ENCODE measurements around the gene TALDO1. TPM values are rescaled to one million over a fixed set of nuclear protein-coding genes. Genes with fewer than 3 reads are reported as not detected.

TALDO1 gene
- total and polyA plus RNA-seq, 2 experiments from 2014 or later: 353 to 402 TPM

- peak overlapping the region; percentile 65 for H3K4me3 ChIP-seq
- no peaks in the 10 kb centered on the region for H3K36me3 ChIP-seq (ENCODE audit: insufficient read depth)
- Mint-ChIP-seq H3K27me3 (ENCODE audit: insufficient read depth, low read depth, poor library complexity) (peaks cover 16% of the 10 kb centered on the region), H3K4me1 (peaks cover 9% of the 10 kb centered on the region; the same call in 2 of the 3 replicates), H3K4me3 (peak overlapping the region; percentile 64), H3K27ac (no peak overlapping the region), H3K9me3 (no peaks in the 10 kb centered on the region; the same call in 2 of the 3 replicates), H3K36me3 (ENCODE audit: low read depth) (no peaks in the 10 kb centered on the region)
- no peaks in the 10 kb centered on the region for H4K20me1 ChIP-seq (replicated peaks; ENCODE audit: insufficient read depth)
- H3K4me1 ChIP-seq (ENCODE audit: insufficient read depth): peaks cover 6% of the 10 kb centered on the region
- no peaks in the 10 kb centered on the region for H3K79me2 ChIP-seq (replicated peaks; ENCODE audit: insufficient read depth)
- H3K27ac ChIP-seq (ENCODE audit: low read depth): no peak overlapping the region
- H2AFZ ChIP-seq: no peak overlapping the region
- ATAC-seq: no peak
- 0 out of 2 replicates have a peak, but pooled peaks cover 16% of the 10 kb centered on the region for H3F3A ChIP-seq (replicated peaks; ENCODE audit: low read depth)
- H3K27me3 ChIP-seq (ENCODE audit: insufficient read depth): no peaks in the 10 kb centered on the region
- DNase-seq (ENCODE audit: low spot score): peak; percentile 13
- peak overlapping the region; percentile 88 for H3K4me2 ChIP-seq
- no peaks in the 10 kb centered on the region for H3K9me2 ChIP-seq (ENCODE audit: insufficient read depth)
- TF ChIP-seq NANOG (IDR thresholded peaks at IDR 0.05; ENCODE audit: borderline replicate concordance): no peak
- no peak for TF ChIP-seq POLR2AphosphoS5 (IDR thresholded peaks at IDR 0.05; ENCODE audit: low read depth)
- TF ChIP-seq JUNB (IDR thresholded peaks at IDR 0.05; ENCODE audit: unreplicated experiment): no peak
- TF ChIP-seq EZH2 (IDR thresholded peaks at IDR 0.05; ENCODE audit: low read depth, unreplicated experiment): no peak
- no peak for TF ChIP-seq ZNF331 (CRISPR knock-in tag; IDR thresholded peaks at IDR 0.05; ENCODE audit: low read depth)
- no peak for TF ChIP-seq STAT1 (IDR thresholded peaks at IDR 0.05; ENCODE audit: unreplicated experiment)
- TF ChIP-seq ZNF462 (CRISPR knock-in tag; IDR thresholded peaks at IDR 0.05): no peak
- TF ChIP-seq EZH2phosphoT487 (IDR thresholded peaks at IDR 0.05; ENCODE audit: unreplicated experiment): no peak
- TF ChIP-seq ZNF114 (CRISPR knock-in tag; IDR thresholded peaks at IDR 0.05): no peak
- no peak for TF ChIP-seq CTCF (conservative IDR thresholded peaks at IDR 0.05; ENCODE audit: low read depth in 2 of 2)
- no peak for TF ChIP-seq CREB1 (CRISPR knock-in tag; IDR thresholded peaks at IDR 0.05; ENCODE audit: low read depth)
- TF ChIP-seq ETS1 (IDR thresholded peaks at IDR 0.05): no peak
- no peak for TF ChIP-seq REST (IDR thresholded peaks at IDR 0.05; ENCODE audit: unreplicated experiment)
These were observed 22.4 kb upstream of the TALDO1 start for GRCh38 chr11:724778-725386.
